ENCODE measurements around the gene STX4.

Gene STX4

DNA sequence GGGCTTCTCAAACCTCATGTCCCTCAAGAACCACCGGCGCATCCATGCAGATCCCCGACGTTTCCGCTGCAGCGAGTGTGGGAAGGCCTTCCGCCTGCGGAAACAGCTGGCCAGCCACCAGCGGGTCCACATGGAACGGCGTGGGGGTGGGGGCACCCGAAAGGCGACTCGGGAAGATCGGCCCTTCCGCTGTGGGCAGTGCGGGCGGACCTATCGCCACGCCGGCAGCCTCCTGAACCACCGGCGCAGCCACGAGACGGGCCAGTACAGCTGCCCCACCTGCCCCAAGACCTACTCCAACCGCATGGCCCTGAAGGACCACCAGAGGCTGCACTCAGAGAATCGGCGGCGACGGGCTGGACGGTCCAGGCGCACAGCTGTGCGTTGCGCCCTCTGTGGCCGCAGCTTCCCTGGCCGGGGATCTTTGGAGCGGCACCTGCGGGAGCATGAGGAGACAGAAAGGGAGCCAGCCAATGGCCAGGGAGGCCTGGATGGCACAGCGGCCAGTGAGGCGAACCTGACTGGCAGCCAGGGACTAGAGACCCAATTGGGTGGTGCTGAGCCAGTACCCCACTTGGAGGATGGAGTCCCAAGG, 46.8 kb downstream of the STX4 start:
- H3K27ac ChIP-seq, result no peak overlapping the region
- TF ChIP-seq, protein P1, sequence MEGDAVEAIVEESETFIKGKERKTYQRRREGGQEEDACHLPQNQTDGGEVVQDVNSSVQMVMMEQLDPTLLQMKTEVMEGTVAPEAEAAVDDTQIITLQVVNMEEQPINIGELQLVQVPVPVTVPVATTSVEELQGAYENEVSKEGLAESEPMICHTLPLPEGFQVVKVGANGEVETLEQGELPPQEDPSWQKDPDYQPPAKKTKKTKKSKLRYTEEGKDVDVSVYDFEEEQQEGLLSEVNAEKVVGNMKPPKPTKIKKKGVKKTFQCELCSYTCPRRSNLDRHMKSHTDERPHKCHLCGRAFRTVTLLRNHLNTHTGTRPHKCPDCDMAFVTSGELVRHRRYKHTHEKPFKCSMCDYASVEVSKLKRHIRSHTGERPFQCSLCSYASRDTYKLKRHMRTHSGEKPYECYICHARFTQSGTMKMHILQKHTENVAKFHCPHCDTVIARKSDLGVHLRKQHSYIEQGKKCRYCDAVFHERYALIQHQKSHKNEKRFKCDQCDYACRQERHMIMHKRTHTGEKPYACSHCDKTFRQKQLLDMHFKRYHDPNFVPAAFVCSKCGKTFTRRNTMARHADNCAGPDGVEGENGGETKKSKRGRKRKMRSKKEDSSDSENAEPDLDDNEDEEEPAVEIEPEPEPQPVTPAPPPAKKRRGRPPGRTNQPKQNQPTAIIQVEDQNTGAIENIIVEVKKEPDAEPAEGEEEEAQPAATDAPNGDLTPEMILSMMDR (conservative IDR thresholded peaks at IDR 0.05), result no peak
- TF ChIP-seq ZFX (IDR thresholded peaks at IDR 0.05), result no peak

DNA sequence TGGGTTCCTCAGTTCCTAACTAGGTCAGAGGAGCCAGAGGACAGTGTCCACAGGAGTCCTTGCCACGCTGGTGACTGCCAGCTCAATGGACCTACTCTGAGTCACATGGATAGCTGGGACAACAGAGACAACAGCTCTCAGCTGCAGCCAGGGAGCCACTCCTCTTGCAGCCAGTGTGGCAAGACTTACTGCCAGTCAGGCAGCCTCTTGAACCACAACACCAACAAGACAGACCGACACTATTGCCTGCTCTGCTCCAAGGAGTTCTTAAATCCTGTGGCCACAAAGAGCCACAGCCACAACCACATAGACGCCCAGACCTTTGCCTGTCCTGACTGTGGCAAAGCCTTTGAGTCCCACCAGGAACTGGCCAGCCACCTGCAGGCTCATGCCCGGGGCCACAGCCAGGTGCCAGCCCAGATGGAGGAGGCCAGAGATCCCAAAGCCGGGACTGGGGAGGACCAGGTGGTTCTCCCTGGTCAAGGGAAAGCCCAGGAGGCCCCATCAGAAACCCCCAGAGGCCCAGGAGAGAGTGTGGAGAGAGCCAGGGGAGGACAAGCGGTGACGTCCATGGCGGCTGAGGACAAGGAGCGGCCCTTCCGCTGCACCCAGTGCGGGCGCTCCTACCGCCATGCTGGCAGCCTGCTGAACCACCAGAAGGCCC, 47.5 kb downstream of the STX4 start:
- TF ChIP-seq, protein P1 (conservative IDR thresholded peaks at IDR 0.05), result no peak
- TF ChIP-seq ZFX (IDR thresholded peaks at IDR 0.05), result no peak
- no peak overlapping the region for H3K27ac ChIP-seq

DNA sequence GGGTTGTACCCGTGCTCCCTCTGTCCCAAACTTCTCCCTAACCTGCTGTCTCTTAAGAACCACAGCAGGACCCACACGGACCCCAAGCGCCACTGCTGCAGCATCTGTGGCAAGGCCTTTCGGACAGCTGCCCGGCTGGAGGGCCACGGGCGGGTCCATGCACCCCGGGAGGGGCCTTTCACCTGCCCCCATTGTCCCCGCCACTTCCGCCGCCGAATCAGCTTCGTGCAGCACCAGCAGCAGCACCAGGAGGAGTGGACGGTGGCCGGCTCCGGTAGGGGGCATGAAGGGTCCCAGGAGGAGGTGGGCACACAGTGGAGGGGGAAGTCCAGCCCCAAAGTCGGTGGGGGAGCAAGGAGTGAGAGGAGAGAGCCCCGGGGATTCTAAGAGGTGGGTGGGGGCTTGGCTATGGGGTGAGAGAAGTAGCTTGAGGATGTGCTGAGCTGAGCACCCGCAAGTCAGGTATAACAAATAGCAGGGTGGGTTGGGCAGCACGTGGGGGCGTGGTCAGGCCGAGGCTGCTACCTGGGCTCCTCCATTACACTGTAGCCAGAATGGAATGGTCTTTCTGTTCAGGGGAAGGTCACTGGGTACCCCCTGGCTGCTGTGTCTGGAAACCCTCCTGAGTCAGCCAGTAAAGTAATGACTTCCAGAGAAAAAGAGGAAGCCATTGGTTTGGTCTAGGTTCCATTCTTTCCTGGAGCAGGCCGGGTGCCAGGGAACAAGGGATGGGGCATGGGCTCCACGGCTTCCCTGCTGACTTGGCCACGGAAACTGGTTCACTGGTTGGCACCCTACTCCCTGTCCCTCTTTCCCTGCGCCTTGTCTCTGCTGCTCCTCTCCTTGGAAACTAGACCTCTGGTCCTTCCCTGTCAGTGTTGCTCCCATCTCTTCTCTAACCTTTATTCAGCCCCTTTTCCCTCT, 48.3 kb downstream of the STX4 start:
- TF ChIP-seq ZFX (IDR thresholded peaks at IDR 0.05), result no peak
- TF ChIP-seq, protein P1 (conservative IDR thresholded peaks at IDR 0.05), result no peak
- H3K27ac ChIP-seq, result no peak overlapping the region

DNA sequence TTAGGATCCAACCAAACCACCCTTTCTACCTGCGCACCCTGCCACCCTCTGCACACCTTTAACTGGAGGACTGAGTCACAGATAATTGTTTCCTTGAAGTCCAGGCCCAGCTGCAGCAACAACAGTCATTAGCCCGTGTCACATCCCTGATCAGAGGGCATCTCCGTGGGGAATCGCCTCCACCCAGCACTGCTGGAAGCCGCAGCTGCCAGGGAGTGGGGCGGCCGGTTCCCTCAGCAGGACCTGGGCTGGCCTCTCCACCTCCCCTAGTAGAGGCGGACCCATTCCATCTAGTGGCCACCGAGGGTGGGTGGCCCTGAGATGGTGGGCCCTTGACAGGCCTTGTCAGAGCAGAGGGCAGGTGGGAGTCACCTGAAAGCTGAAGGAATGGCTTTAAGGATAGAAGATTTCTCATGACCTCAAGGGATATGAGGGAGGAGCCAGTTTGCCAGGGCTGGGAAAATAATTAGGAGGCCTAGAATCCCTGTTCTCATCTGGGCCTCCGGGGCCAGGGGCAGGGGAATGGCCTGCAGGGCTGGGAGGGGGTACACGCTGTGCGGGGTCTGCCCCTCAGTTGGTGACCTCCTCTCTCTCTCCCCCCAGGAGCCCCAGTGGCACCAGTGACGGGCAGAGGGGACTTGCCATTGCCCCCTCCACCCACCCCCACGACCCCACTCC, 49.1 kb downstream of the STX4 start:
- TF ChIP-seq, protein P1 (conservative IDR thresholded peaks at IDR 0.05), result no peak
- TF ChIP-seq ZFX (IDR thresholded peaks at IDR 0.05), result no peak
- H3K27ac ChIP-seq, result no peak overlapping the region

DNA sequence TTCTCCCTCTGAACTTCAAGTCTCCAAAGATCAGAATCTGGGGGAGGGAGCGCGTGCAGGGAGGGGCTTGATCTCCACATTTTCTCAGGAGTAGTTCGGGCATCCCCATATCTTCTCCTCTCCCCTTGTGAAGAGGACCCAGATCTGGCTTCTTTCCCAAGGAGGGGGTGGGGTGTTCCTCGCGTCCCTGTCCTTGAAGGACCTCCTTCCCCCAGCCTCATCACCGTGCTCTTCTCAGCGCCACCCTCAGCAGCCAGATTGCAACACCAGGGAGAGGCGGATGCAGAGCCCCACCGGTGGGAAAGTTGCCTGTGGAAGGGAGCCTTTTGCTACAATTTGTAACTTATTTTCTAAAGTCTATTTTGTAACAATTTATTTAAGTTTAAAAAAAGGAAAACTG, 49.7 kb downstream of the STX4 start:
- H3K27ac ChIP-seq, result no peak overlapping the region
- TF ChIP-seq ZFX (IDR thresholded peaks at IDR 0.05), result no peak
- TF ChIP-seq, protein P1 (conservative IDR thresholded peaks at IDR 0.05), result no peak

DNA sequence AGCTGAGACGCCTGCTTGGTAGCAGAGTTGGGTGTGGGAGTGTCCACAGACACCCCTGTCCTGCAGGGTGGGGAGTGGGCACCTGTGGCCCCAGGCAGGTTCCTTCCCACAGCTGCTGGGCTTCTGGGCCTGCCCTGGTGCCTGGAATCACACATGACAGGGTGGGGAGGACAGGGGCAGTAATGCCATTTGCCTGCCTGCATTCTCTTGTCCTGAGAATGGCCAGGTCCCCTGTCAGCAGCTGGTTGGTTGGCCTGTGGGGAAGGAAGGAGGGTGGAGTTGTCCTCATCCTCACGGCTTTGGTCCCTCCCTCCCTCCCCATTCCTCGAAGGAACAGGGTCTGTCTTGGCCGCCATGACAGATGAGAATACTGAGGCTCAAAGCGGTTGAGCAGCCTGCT, 50.2 kb downstream of the STX4 start:
- no peak for TF ChIP-seq ZFX (IDR thresholded peaks at IDR 0.05)
- TF ChIP-seq, protein P1 (conservative IDR thresholded peaks at IDR 0.05), result no peak
- H3K27ac ChIP-seq, result no peak overlapping the region
